GM12874 (cell line): ENCODE data around the gene DOC2B.

Experiments used
- TF ChIP-seq, protein P1 (sequence below): IDR thresholded peaks from 2 replicates; pipeline ENCODE4 v1.5.1; 2011; ENCODE audit warnings: low read depth, mild to moderate bottlenecking, control low read depth, low read length, moderate library complexity; ENCODE audit not compliant: insufficient read depth

DOC2B gene

DNA sequence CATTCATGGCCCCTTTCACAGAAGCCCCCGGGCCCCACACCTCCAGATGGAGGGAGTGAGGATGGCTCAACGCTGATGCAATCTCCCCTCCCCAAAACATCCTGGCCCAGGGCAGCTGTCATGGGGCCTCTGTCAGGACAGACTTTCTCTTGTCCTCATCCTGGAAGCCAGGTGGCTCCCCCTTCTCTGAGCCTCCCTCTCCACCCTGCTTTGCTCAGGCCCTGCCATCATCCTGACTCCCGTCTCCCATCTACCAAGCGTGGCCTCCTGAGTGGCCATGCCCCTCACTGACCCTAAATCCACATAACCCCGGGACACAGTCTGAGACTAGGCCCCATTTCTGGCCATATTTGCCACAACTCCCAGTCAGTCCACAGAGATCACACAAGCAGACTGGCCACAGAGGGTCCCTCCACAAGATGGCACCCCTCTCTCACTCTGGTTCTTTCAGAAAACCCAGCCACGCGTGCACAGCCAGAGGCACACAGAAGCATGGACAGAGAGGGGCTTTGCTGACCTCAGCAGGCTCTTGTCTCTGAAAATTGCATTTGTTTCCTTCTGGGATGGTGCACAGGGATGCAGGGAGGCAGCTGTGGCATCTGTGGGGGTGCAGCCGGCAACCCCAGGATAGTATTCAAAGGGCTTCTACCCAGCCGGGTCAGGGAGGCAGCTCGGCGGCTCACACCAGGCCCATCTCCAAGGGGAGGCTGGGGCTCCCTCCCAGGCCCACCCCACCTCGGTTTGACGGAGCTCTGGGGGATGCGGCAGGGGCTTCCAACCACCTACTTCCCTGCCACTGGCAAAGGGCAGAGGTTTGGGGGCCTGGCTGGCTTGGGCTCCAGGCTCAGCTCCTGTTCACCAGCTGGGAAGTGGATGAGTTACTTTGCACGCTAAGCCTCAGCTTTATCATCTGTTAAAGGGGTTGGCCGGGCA is 16.9 kb downstream of the DOC2B start:
- TF ChIP-seq, protein P1, sequence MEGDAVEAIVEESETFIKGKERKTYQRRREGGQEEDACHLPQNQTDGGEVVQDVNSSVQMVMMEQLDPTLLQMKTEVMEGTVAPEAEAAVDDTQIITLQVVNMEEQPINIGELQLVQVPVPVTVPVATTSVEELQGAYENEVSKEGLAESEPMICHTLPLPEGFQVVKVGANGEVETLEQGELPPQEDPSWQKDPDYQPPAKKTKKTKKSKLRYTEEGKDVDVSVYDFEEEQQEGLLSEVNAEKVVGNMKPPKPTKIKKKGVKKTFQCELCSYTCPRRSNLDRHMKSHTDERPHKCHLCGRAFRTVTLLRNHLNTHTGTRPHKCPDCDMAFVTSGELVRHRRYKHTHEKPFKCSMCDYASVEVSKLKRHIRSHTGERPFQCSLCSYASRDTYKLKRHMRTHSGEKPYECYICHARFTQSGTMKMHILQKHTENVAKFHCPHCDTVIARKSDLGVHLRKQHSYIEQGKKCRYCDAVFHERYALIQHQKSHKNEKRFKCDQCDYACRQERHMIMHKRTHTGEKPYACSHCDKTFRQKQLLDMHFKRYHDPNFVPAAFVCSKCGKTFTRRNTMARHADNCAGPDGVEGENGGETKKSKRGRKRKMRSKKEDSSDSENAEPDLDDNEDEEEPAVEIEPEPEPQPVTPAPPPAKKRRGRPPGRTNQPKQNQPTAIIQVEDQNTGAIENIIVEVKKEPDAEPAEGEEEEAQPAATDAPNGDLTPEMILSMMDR: no peak

DNA sequence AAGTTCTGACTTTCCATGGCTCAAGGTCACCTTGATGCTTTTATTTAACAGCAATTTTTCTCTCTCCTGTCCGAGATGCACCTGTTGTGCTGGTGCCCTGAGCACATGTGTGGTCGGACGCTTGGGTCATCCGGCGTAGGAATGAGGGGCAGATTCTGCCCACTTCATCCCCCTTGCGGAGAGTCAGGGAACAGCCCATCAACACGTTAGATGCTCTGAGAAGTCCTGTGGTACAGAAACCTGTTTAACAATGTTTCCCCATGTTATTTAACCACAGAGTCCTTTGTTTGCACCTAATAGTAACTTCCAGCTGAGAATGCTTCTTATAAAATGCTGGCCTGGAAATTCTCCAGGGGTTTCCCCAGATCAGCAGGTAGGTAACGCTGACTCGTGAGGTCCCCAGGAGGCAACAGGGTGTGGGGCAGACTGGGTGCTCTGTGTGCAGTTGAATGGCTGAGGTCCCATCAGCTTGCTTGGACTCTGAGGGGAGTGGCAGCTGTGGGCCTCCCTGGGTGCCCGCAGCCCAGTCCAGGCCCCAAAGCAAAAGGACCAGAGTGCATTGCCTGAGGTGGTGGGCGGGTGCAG is 17.8 kb downstream of the DOC2B start:
- TF ChIP-seq, protein P1: no peak

DNA sequence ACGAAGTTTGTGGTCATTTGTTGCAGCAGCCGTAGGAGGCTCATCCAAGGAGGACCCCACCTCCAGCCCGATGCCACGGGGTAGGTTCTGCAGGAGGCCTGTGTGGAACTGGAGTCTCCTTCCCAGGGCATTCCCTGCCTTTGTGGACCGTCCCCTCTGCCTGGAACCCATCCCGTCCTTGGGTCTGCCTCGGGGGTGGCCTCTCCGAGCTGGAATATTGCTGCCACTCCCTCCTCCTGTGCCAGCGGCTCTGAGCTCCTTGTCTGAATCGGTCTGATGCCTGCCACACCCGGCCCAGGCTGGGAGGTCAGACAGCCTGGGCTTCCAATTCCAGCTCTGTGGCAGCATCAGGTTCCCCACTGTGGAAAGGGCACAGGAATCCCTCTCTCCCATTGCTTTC is 18.8 kb downstream of the DOC2B start:
- TF ChIP-seq, protein P1: no peak

DNA sequence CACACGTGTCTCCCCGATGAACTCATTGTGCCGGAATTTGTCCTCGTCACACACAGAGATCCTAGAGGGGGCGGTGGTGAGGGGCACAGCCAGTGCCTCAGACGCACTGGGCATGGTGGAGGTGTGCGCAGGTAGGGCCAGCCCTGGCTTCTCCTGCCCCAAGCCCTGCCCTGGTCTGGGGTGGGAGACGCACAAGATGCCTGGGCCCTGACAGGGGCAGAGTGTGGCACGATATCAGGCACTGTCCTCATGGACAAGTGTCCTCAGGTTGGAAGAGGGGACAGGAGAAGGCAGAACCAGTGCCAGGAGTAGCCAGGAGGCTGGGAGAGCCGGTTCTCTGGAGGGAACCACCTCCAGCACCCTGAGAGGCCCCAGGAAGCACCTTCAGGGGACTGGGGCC is 20.0 kb downstream of the DOC2B start:
- TF ChIP-seq, protein P1: no peak

DNA sequence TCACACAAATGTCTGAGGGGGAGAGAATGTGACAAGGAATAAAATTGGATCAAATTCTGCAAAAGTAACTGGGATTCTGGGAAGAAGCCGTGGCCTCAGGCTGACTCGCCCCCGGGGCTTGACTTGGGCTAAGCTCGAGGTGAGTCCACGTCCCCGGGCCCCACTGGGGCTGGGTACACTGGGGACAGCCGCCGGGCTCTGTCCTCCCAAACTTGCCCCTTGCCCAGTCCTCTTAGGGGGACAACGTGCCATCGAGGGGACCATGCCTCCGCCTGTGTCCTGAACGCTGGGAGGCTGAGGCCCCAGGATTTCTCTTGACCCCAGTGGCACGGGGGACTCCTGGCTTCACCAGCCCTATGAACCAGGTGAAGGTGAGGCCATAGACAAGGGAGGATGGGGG is 21.1 kb downstream of the DOC2B start:
- TF ChIP-seq, protein P1: no peak

DNA sequence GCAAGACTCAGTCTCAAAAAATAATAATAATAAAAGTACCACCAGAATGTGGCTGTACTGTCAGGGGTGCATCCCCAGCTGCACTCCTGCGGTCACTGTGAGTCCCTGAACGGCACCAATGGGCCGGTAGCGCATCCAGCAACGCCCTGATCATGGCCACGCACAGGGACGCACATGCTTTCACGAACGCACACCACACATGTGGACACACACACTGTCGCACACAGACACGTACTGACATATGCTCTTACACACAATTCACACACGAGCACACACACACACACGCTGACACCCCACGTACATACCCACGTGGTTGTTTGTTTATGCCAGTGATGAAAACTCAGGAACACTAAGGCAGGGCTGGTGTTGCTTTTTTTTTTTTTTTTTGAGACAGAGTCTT is 21.8 kb downstream of the DOC2B start:
- TF ChIP-seq, protein P1: no peak

DNA sequence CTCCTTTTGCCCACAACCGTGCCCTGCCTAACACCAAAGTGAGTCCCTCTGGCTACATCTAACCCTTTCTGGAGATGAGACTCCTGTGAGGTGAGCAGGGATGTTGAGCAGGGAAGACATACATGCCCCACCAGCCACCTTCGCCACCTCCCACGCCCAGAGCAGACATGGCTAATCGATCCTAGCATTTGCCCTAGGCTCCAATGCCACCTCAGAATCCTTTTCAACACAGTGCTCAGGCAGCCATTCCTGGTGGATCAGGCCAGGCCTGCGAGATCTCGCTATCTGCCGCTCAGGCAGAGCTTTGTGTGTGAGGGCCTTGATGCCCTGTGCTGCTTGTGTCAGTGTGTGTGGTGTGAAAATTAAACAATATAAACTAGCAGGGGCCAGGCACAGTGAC is 23.1 kb downstream of the DOC2B start:
- TF ChIP-seq, protein P1: no peak
